Adrenal gland (tissue), 5 donors: ENCODE data around the gene FRY.

Source experiments
- CTCF ChIP-seq, 6 experiments: fragments of 450-650 bp in 4 of 6; fragments of 200-600 bp in 2 of 6; sonication (generic) in 1 of 6; IDR thresholded peaks; 1 replicate in 5 of 6; 2 replicates in 1 of 6; pipeline versions ENCODE4 v1.5.1 to v1.8.0; 2016 to 2021; ENCODE audit warnings: antibody characterized with exemption in 6 of 6, mild to moderate bottlenecking in 2 of 6, moderate library complexity in 1 of 6
- POLR2A ChIP-seq, 2 donors: fragments of 450-650 bp; IDR thresholded peaks; one replicate each; pipeline ENCODE4 v1.6.1; 2017; ENCODE audit warnings: antibody characterized with exemption in 2 of 2, mild to moderate bottlenecking in 2 of 2, moderate library complexity in 1 of 2
- donor health status: DM: no; HTN: no; CAD: no.

DNA sequence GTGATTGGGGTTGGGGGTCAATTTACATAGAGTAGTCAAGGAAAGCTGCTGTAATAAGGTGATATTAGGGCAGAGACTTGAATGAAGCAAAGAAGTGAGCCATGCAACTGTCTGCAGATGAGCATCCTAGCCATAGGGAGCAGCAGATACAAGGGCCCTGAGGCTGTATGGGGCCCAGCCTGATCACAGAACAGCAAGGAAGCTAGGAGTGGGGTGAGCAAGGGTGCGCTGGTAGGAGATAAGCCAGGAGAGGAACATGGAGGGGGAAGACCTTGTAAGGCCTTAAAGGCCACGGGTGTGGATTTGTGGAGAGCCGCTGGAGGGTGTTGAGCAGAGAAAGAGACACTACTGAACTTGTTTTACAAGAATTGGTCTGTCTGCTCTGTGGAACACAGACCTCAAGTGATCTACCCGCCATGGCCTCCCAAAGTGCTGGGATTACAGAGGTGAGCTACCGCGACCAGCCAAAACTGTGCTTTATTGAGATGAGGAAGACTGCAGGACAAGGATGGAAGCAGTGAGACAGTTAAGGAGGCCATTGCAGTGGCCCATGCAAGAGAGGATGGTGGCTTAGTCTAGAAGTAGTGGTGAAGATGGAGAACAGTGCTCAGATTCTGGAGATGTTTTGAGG lies 190.6 kb downstream of the FRY start:
- TF ChIP-seq POLR2A (IDR thresholded peaks at IDR 0.05) (no peak), CTCF (IDR thresholded peaks at IDR 0.05) (no peak)
